Parathyroid adenoma (tissue), 2 donors: ENCODE results near the gene AGPAT4.

Source experiments
- H2AFZ ChIP-seq: fragments of 300-600 bp; sonication (generic); one replicate; pipeline ENCODE4 v1.7.0; 2017; ENCODE audit warnings: antibody characterized with exemption, mild to moderate bottlenecking
- H3K27ac ChIP-seq: fragments of 300-600 bp; sonication (generic); one replicate; pipeline ENCODE4 v1.7.0; 2017
- H3K27me3 ChIP-seq: fragments of 300-600 bp; sonication (generic); one replicate; pipeline ENCODE4 v1.7.0; 2017; ENCODE audit warnings: low read length; ENCODE audit not compliant: control insufficient read depth, insufficient read depth
- H3K36me3 ChIP-seq: fragments of 300-600 bp; sonication (generic); one replicate; pipeline ENCODE4 v1.7.0; 2017; ENCODE audit warnings: low read length; ENCODE audit not compliant: control insufficient read depth, insufficient read depth
- H3K4me1 ChIP-seq: fragments of 300-600 bp; sonication (generic); one replicate; pipeline ENCODE4 v1.7.0; 2017; ENCODE audit warnings: control low read depth
- H3K4me2 ChIP-seq: fragments of 300-600 bp; sonication (generic); one replicate; pipeline ENCODE4 v1.7.0; 2017; ENCODE audit warnings: low read length
- H3K4me3 ChIP-seq: fragments of 300-600 bp; sonication (generic); one replicate; pipeline ENCODE4 v1.7.0; 2017; ENCODE audit warnings: low read depth, low read length
- H3K79me2 ChIP-seq: fragments of 300-600 bp; sonication (generic); one replicate; pipeline ENCODE4 v1.7.0; 2017; ENCODE audit warnings: control low read depth
- H3K9ac ChIP-seq: fragments of 300-600 bp; sonication (generic); one replicate; pipeline ENCODE4 v1.7.0; 2017; ENCODE audit warnings: mild to moderate bottlenecking
- H3K9me3 ChIP-seq: fragments of 300-600 bp; sonication (generic); one replicate; pipeline ENCODE4 v1.7.0; 2017; ENCODE audit warnings: low read length; ENCODE audit not compliant: control insufficient read depth
- TF ChIP-seq, protein P1 (sequence below): fragments of 300-600 bp; sonication (generic); IDR thresholded peaks from one replicate; pipeline ENCODE4 v1.7.0; 2017; ENCODE audit warnings: antibody characterized with exemption, mild to moderate bottlenecking
- donor health status: primary hyperparathyroidism.

Gene AGPAT4

GRCh38 chr6:161166176-161166575 lies 107.7 kb downstream of the AGPAT4 start:
- no peak overlapping the region for H2AFZ ChIP-seq
- H3K9me3 ChIP-seq: no peaks in the 10 kb centered on the region
- no peak overlapping the region for H3K27ac ChIP-seq
- no peaks in the 10 kb centered on the region for H3K4me1 ChIP-seq
- no peaks in the 10 kb centered on the region for H3K79me2 ChIP-seq
- no peak overlapping the region for H3K9ac ChIP-seq
- no peak overlapping the region for H3K4me3 ChIP-seq
- no peaks in the 10 kb centered on the region for H3K36me3 ChIP-seq
- TF ChIP-seq, protein P1, sequence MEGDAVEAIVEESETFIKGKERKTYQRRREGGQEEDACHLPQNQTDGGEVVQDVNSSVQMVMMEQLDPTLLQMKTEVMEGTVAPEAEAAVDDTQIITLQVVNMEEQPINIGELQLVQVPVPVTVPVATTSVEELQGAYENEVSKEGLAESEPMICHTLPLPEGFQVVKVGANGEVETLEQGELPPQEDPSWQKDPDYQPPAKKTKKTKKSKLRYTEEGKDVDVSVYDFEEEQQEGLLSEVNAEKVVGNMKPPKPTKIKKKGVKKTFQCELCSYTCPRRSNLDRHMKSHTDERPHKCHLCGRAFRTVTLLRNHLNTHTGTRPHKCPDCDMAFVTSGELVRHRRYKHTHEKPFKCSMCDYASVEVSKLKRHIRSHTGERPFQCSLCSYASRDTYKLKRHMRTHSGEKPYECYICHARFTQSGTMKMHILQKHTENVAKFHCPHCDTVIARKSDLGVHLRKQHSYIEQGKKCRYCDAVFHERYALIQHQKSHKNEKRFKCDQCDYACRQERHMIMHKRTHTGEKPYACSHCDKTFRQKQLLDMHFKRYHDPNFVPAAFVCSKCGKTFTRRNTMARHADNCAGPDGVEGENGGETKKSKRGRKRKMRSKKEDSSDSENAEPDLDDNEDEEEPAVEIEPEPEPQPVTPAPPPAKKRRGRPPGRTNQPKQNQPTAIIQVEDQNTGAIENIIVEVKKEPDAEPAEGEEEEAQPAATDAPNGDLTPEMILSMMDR: no peak
- H3K4me2 ChIP-seq: no peak overlapping the region
- H3K27me3 ChIP-seq: no peaks in the 10 kb centered on the region

- Histone ChIP-seq H3K36me3 (no peaks in the 10 kb centered on the region), H3K4me2 (no peak overlapping the region), H2AFZ (no peak overlapping the region), H3K27me3 (no peaks in the 10 kb centered on the region), H3K79me2 (no peaks in the 10 kb centered on the region), H3K4me3 (no peak overlapping the region), H3K4me1 (no peaks in the 10 kb centered on the region), H3K9me3 (no peaks in the 10 kb centered on the region), H3K27ac (no peak overlapping the region), H3K9ac (no peak overlapping the region)
- TF ChIP-seq, protein P1: no peak
Observed at GRCh38 chr6:161164182-161164625, 109.7 kb downstream of the AGPAT4 start.

GRCh38 chr6:161163466-161164181 lies 110.2 kb downstream of the AGPAT4 start:
- Histone ChIP-seq H3K79me2 (no peaks in the 10 kb centered on the region), H3K4me3 (no peak overlapping the region), H2AFZ (no peak overlapping the region), H3K36me3 (no peaks in the 10 kb centered on the region), H3K4me2 (no peak overlapping the region), H3K9ac (no peak overlapping the region), H3K27ac (no peak overlapping the region), H3K4me1 (no peaks in the 10 kb centered on the region), H3K27me3 (no peaks in the 10 kb centered on the region), H3K9me3 (no peaks in the 10 kb centered on the region)
- TF ChIP-seq, protein P1: no peak

DNA sequence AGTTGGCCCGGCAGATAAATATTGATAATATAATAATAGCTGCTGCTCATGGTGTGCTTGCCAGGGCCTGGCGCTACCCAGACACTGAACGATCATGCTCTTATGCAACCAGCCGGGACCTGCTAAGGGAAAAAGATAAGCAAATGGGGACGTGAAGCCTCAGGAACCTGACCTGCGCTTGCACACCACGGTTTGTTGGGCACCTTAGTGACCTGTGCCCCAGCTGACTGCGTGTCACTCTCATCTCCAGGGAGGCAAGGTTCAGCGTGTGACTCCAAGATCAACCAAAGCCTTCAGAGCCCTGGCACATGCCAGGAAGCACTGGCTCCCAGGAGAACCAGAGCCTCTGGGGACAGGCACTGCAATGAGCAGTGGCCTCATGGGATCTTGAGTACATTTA lies 111.1 kb downstream of the AGPAT4 start:
- Histone ChIP-seq H2AFZ (no peak overlapping the region), H3K27ac (no peak overlapping the region), H3K4me1 (no peaks in the 10 kb centered on the region), H3K4me2 (no peak overlapping the region), H3K79me2 (no peaks in the 10 kb centered on the region), H3K27me3 (no peaks in the 10 kb centered on the region), H3K9ac (no peak overlapping the region), H3K9me3 (no peaks in the 10 kb centered on the region), H3K36me3 (no peaks in the 10 kb centered on the region), H3K4me3 (no peak overlapping the region)
- TF ChIP-seq, protein P1: no peak
